Fibroblast of mammary gland (primary cell): Measurements from ENCODE around the gene BICRAL.

Experiments used
- DNase-seq: peaks from one replicate; pipeline ENCODE4 v3.0.0-alpha.2; 2010; ENCODE audit warnings: low read depth
- H3K4me3 ChIP-seq: 2 replicates; pipeline ENCODE4 v1.5.1; 2011; ENCODE audit warnings: low read depth, mild to moderate bottlenecking, low read length, moderate library complexity; ENCODE audit not compliant: control insufficient read depth
- TF ChIP-seq, protein P1 (sequence below): conservative IDR thresholded peaks from 2 replicates; pipeline ENCODE4 v1.5.1; 2011; ENCODE audit warnings: low read depth, low read length, inconsistent platforms; ENCODE audit not compliant: control insufficient read depth, insufficient read depth

BICRAL gene

GRCh38 chr6:42745083-42745639 lies 36.7 kb upstream of the BICRAL start:
- peak overlapping the region; percentile 98 for H3K4me3 ChIP-seq
- TF ChIP-seq, protein P1, sequence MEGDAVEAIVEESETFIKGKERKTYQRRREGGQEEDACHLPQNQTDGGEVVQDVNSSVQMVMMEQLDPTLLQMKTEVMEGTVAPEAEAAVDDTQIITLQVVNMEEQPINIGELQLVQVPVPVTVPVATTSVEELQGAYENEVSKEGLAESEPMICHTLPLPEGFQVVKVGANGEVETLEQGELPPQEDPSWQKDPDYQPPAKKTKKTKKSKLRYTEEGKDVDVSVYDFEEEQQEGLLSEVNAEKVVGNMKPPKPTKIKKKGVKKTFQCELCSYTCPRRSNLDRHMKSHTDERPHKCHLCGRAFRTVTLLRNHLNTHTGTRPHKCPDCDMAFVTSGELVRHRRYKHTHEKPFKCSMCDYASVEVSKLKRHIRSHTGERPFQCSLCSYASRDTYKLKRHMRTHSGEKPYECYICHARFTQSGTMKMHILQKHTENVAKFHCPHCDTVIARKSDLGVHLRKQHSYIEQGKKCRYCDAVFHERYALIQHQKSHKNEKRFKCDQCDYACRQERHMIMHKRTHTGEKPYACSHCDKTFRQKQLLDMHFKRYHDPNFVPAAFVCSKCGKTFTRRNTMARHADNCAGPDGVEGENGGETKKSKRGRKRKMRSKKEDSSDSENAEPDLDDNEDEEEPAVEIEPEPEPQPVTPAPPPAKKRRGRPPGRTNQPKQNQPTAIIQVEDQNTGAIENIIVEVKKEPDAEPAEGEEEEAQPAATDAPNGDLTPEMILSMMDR, result no peak
- DNase-seq, result no peak

GRCh38 chr6:42745640-42746462 lies 36.0 kb upstream of the BICRAL start, which contains the start of gene TBCC:
TBCC (minus strand) TSS chr6:42746103; CDS start chr6:42746073, 30 bp downstream.
- peak within 1 kb of the TSS; percentile 98 for H3K4me3 ChIP-seq
- peak; percentile 98 for DNase-seq
- TF ChIP-seq, protein P1, result no peak

GRCh38 chr6:42746463-42747391 lies 35.1 kb upstream of the BICRAL start:
- peak overlapping the region; percentile 70 for H3K4me3 ChIP-seq

GRCh38 chr6:42748203-42748898 lies 33.5 kb upstream of the BICRAL start:
- TF ChIP-seq, protein P1, result no peak
- H3K4me3 ChIP-seq, result no peak overlapping the region
- peak; percentile 35 for DNase-seq

More at GRCh38 chr6:42746463-42747391, 35.1 kb upstream of the BICRAL start:
- TF ChIP-seq, protein P1, result no peak
- DNase-seq, result peak; percentile 89

DNA sequence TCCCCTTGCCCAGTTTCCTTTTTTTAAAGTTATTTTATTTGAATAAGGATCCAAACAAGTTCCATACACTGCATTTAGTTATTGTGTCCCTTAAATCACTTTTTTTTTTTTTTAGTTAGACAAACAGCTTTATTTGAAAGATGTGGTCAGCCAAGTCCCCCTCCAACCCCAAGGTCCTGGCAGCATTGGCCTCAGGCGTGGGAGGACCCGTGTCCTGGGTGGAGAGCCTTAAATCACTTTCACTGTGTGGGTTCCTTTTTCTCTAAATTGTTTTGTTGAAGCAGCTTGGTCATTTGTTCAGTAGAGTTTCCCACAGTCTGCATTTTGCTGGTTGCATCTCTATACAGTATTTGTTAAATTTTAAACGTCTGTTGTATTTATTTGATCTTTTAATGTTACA lies 30.8 kb upstream of the BICRAL start:
- no peak overlapping the region for H3K4me3 ChIP-seq
- TF ChIP-seq, protein P1, result no peak
- no peak for DNase-seq

DNA sequence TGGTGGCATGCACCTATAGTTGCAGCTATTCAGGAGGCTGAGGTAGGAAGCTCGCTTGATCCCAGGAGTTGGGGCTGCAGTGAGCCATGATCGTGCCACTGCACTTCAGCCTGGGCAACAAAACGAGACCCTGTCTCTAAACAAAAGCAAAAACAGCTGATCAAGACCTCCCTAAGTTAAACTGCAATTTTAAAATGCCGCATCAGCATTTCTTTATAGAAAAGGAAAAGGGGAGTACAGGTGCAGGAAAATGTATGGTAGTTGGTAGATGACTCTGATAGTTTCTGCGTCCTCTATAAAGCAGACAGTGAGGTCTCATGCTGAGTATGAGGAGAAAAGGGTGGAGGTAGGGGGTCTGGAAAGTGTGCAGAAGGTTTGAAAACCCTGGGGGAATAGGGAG lies 27.1 kb upstream of the BICRAL start:
- H3K4me3 ChIP-seq, result no peak overlapping the region
- TF ChIP-seq, protein P1, result no peak
- no peak for DNase-seq
